Activated CD4-positive, alpha-beta T cell treated with anti-CD3 and anti-CD28 coated beads, Interleukin-2, amount 10 ng/mL, durations not matched to agents 7 days and 5 days (primary cell): ENCODE measurements around the gene CNGA2. TPM values are rescaled to one million over a fixed set of nuclear protein-coding genes. Genes with fewer than 3 reads are reported as not detected.

Source experiments
- CTCF ChIA-PET: fragments of 350-600 bp; sonication (Branson Sonifier 250); formaldehyde crosslinking; loops from one replicate; lab custom pipeline; 2021; ENCODE audit warnings: antibody characterized with exemption; lab: Charles Lee
- POLR2A ChIA-PET: fragments of 350-600 bp; sonication (Branson Sonifier 250); formaldehyde crosslinking; loops from one replicate; lab custom pipeline; 2021; ENCODE audit warnings: antibody characterized with exemption; lab: Charles Lee
- DNase-seq: peaks from one replicate; pipeline ENCODE4 v3.0.0-alpha.2; 2020
- H3K27ac Mint-ChIP-seq: one replicate; pipeline ENCODE4 v1.8.0; 2021; ENCODE audit warnings: mild to moderate bottlenecking, moderate library complexity, mixed read lengths
- H3K27me3 Mint-ChIP-seq: one replicate; pipeline ENCODE4 v1.8.0; 2021; ENCODE audit warnings: mixed read lengths
- H3K36me3 Mint-ChIP-seq: one replicate; pipeline ENCODE4 v1.8.0; 2021; ENCODE audit warnings: low read depth, mixed read lengths
- H3K4me1 Mint-ChIP-seq: one replicate; pipeline ENCODE4 v1.8.0; 2021; ENCODE audit warnings: mixed read lengths
- H3K4me3 Mint-ChIP-seq: one replicate; pipeline ENCODE4 v1.8.0; 2021; ENCODE audit warnings: mild to moderate bottlenecking, moderate library complexity, mixed read lengths
- H3K9me3 Mint-ChIP-seq: one replicate; pipeline ENCODE4 v1.8.0; 2021; ENCODE audit warnings: mixed read lengths
- total RNA-seq, 2 experiments: library from RNA; stranded (reverse); gene quantifications; one replicate each; pipeline ENCODE4 v1.2.3, GENCODE V29; 2021

The CNGA2 gene
- total RNA-seq, 2 experiments from 2014 or later = not detected

- H3K36me3 Mint-ChIP-seq = no peaks in the 10 kb centered on the region
- DNase-seq = no peak
- ChIA-PET POLR2A (no interaction called here), CTCF (no interaction called here)
- H3K9me3 Mint-ChIP-seq = no peaks in the 10 kb centered on the region
- H3K27ac Mint-ChIP-seq = no peak overlapping the region
- no peak overlapping the region for H3K4me3 Mint-ChIP-seq
- H3K27me3 Mint-ChIP-seq = no peaks in the 10 kb centered on the region
- H3K4me1 Mint-ChIP-seq = no peaks in the 10 kb centered on the region
These were observed 37.2 kb downstream of the CNGA2 start for GRCh38 chrX:151771726-151772125.

- ChIA-PET CTCF (no interaction called here), POLR2A (no interaction called here)
- H3K27me3 Mint-ChIP-seq = no peaks in the 10 kb centered on the region
- no peak overlapping the region for H3K27ac Mint-ChIP-seq
- no peak for DNase-seq
- H3K9me3 Mint-ChIP-seq = no peaks in the 10 kb centered on the region
- H3K4me1 Mint-ChIP-seq = no peaks in the 10 kb centered on the region
- H3K36me3 Mint-ChIP-seq = no peaks in the 10 kb centered on the region
- H3K4me3 Mint-ChIP-seq = no peak overlapping the region
These were observed 38.9 kb downstream of the CNGA2 start for GRCh38 chrX:151773434-151773833.

- H3K4me3 Mint-ChIP-seq = no peak overlapping the region
- no peaks in the 10 kb centered on the region for H3K27me3 Mint-ChIP-seq
- H3K4me1 Mint-ChIP-seq = no peaks in the 10 kb centered on the region
- ChIA-PET CTCF (no interaction called here), POLR2A (no interaction called here)
- no peak for DNase-seq
- no peak overlapping the region for H3K27ac Mint-ChIP-seq
- H3K9me3 Mint-ChIP-seq = no peaks in the 10 kb centered on the region
- no peaks in the 10 kb centered on the region for H3K36me3 Mint-ChIP-seq
These were observed 39.9 kb downstream of the CNGA2 start for GRCh38 chrX:151774421-151774820.

GRCh38 chrX:151776181-151776731, 41.7 kb downstream of the CNGA2 start:
- H3K36me3 Mint-ChIP-seq = no peaks in the 10 kb centered on the region
- ChIA-PET POLR2A (no interaction called here), CTCF (no interaction called here)
- no peaks in the 10 kb centered on the region for H3K9me3 Mint-ChIP-seq
- no peak overlapping the region for H3K4me3 Mint-ChIP-seq
- H3K4me1 Mint-ChIP-seq = no peaks in the 10 kb centered on the region
- H3K27ac Mint-ChIP-seq = no peak overlapping the region
- no peak for DNase-seq
- H3K27me3 Mint-ChIP-seq = no peaks in the 10 kb centered on the region

- ChIA-PET CTCF (no interaction called here), POLR2A (no interaction called here)
- Mint-ChIP-seq H3K36me3 (no peaks in the 10 kb centered on the region), H3K4me3 (no peak overlapping the region), H3K27me3 (no peaks in the 10 kb centered on the region), H3K9me3 (no peaks in the 10 kb centered on the region), H3K27ac (no peak overlapping the region), H3K4me1 (no peaks in the 10 kb centered on the region)
- DNase-seq = no peak
These were observed 42.4 kb downstream of the CNGA2 start for GRCh38 chrX:151776936-151777335.

GRCh38 chrX:151779258-151779657, 44.7 kb downstream of the CNGA2 start:
- H3K36me3 Mint-ChIP-seq = no peaks in the 10 kb centered on the region

GRCh38 chrX:151780621-151781020, 46.1 kb downstream of the CNGA2 start:
- Mint-ChIP-seq H3K27ac (no peak overlapping the region), H3K4me3 (no peak overlapping the region), H3K27me3 (no peaks in the 10 kb centered on the region), H3K9me3 (no peaks in the 10 kb centered on the region), H3K4me1 (no peaks in the 10 kb centered on the region), H3K36me3 (no peaks in the 10 kb centered on the region)
- ChIA-PET POLR2A (no interaction called here), CTCF (no interaction called here)
- DNase-seq = no peak

More at GRCh38 chrX:151779258-151779657, 44.7 kb downstream of the CNGA2 start:
- H3K4me3 Mint-ChIP-seq = no peak overlapping the region
- no peak for DNase-seq
- H3K27ac Mint-ChIP-seq = no peak overlapping the region
- H3K27me3 Mint-ChIP-seq = no peaks in the 10 kb centered on the region
- POLR2A ChIA-PET = no interaction called here
- no peaks in the 10 kb centered on the region for H3K9me3 Mint-ChIP-seq
- CTCF ChIA-PET = no interaction called here
- H3K4me1 Mint-ChIP-seq = no peaks in the 10 kb centered on the region

- Mint-ChIP-seq H3K4me3 (no peak overlapping the region), H3K9me3 (no peaks in the 10 kb centered on the region), H3K27ac (no peak overlapping the region), H3K27me3 (peaks cover 2% of the 10 kb centered on the region), H3K36me3 (no peaks in the 10 kb centered on the region), H3K4me1 (no peaks in the 10 kb centered on the region)
- no peak for DNase-seq
- ChIA-PET POLR2A (no interaction called here), CTCF (no interaction called here)
These were observed 54.7 kb downstream of the CNGA2 start for GRCh38 chrX:151789179-151789800.

- H3K36me3 Mint-ChIP-seq = no peaks in the 10 kb centered on the region
- no peaks in the 10 kb centered on the region for H3K9me3 Mint-ChIP-seq
- H3K27ac Mint-ChIP-seq = no peak overlapping the region
- no peak for DNase-seq
- ChIA-PET CTCF (no interaction called here), POLR2A (no interaction called here)
- peaks cover 2% of the 10 kb centered on the region for H3K27me3 Mint-ChIP-seq
- H3K4me1 Mint-ChIP-seq = no peaks in the 10 kb centered on the region
- H3K4me3 Mint-ChIP-seq = no peak overlapping the region
These were observed 56.1 kb downstream of the CNGA2 start for GRCh38 chrX:151790481-151791160.

- H3K27ac Mint-ChIP-seq = no peak overlapping the region
- peaks cover 2% of the 10 kb centered on the region for H3K27me3 Mint-ChIP-seq
- H3K4me1 Mint-ChIP-seq = no peaks in the 10 kb centered on the region
- no peak for DNase-seq
- ChIA-PET POLR2A (no interaction called here), CTCF (no interaction called here)
- no peaks in the 10 kb centered on the region for H3K36me3 Mint-ChIP-seq
- H3K9me3 Mint-ChIP-seq = no peaks in the 10 kb centered on the region
- H3K4me3 Mint-ChIP-seq = no peak overlapping the region
These were observed 57.4 kb downstream of the CNGA2 start for GRCh38 chrX:151791961-151792360.

GRCh38 chrX:151792505-151792904, 58.0 kb downstream of the CNGA2 start:
- H3K9me3 Mint-ChIP-seq = no peaks in the 10 kb centered on the region
- CTCF ChIA-PET = no interaction called here
- DNase-seq = no peak
- no peak overlapping the region for H3K27ac Mint-ChIP-seq
- no peaks in the 10 kb centered on the region for H3K36me3 Mint-ChIP-seq
- POLR2A ChIA-PET = no interaction called here
- H3K4me1 Mint-ChIP-seq = no peaks in the 10 kb centered on the region
- H3K27me3 Mint-ChIP-seq = peaks cover 2% of the 10 kb centered on the region
- H3K4me3 Mint-ChIP-seq = no peak overlapping the region

- no peaks in the 10 kb centered on the region for H3K4me1 Mint-ChIP-seq
- DNase-seq = no peak
- POLR2A ChIA-PET = no interaction called here
- H3K27ac Mint-ChIP-seq = no peak overlapping the region
- CTCF ChIA-PET = no interaction called here
- H3K27me3 Mint-ChIP-seq = peaks cover 2% of the 10 kb centered on the region
- no peaks in the 10 kb centered on the region for H3K9me3 Mint-ChIP-seq
- H3K4me3 Mint-ChIP-seq = no peak overlapping the region
- H3K36me3 Mint-ChIP-seq = no peaks in the 10 kb centered on the region
These were observed 59.3 kb downstream of the CNGA2 start for GRCh38 chrX:151793886-151794285.
